K562 (cell line): ENCODE data around the gene CRCP. TPM values are rescaled to one million over a fixed set of nuclear protein-coding genes. Genes with fewer than 3 reads are reported as not detected.

Experiments used
- CBFB ChIP-seq: sonication (generic); formaldehyde crosslinking; IDR thresholded peaks from 2 replicates; pipeline ENCODE4 v1.4.0; 2020; ENCODE audit warnings: mild to moderate bottlenecking, missing genetic modification reagents
- EHMT2 ChIP-seq: fragments of 450-650 bp; IDR thresholded peaks from 2 replicates; pipeline ENCODE4 v1.6.1; 2018; ENCODE audit warnings: antibody characterized with exemption
- EP300 ChIP-seq: IDR thresholded peaks from 2 replicates; pipeline ENCODE4 v1.6.1; 2012; ENCODE audit warnings: low read length, improper control_type of control experiment
- L3MBTL2 ChIP-seq: fragments of 450-650 bp; IDR thresholded peaks from 2 replicates; pipeline ENCODE4 v1.6.1; 2016; ENCODE audit warnings: mild to moderate bottlenecking, moderate library complexity
- MAFF ChIP-seq: IDR thresholded peaks from 2 replicates; pipeline ENCODE4 v1.6.1; 2012; ENCODE audit warnings: low read length, improper control_type of control experiment
- MEIS2 ChIP-seq: fragments of 450-650 bp; IDR thresholded peaks from 2 replicates; pipeline ENCODE4 v1.6.1; 2014; ENCODE audit warnings: mild to moderate bottlenecking; ENCODE audit not compliant: partially characterized antibody
- MTA3 ChIP-seq: fragments of 450-650 bp; formaldehyde crosslinking; IDR thresholded peaks from 2 replicates; pipeline ENCODE4 v1.6.1; 2017; ENCODE audit warnings: mild to moderate bottlenecking, borderline replicate concordance
- MYNN ChIP-seq, 2 experiments: sonication (generic); formaldehyde crosslinking in 1 of 2; IDR thresholded peaks; 2 replicates each; pipeline versions ENCODE4 v1.5.0 to v1.6.1; 2016 to 2020; ENCODE audit warnings: antibody characterized with exemption in 1 of 2, missing genetic modification reagents in 1 of 2
- NFE2 ChIP-seq: IDR thresholded peaks from 2 replicates; pipeline ENCODE4 v1.6.1; 2014; ENCODE audit warnings: antibody characterized with exemption, low read depth
- NR2C1 ChIP-seq, 2 experiments: fragments of 450-650 bp; IDR thresholded peaks; 2 replicates each; pipeline ENCODE4 v1.6.1; 2017; ENCODE audit warnings: mild to moderate bottlenecking in 2 of 2, antibody characterized with exemption in 1 of 2, inconsistent platforms in 1 of 2, missing compliant biosample characterization in 1 of 2, missing genetic modification characterization in 1 of 2
- SMARCE1 ChIP-seq: fragments of 450-650 bp; IDR thresholded peaks from 2 replicates; pipeline ENCODE4 v1.7.1; 2016; ENCODE audit warnings: mild to moderate bottlenecking
- TCF3 ChIP-seq: sonication (generic); formaldehyde crosslinking; IDR thresholded peaks from 2 replicates; pipeline ENCODE4 v1.4.0; 2020; ENCODE audit warnings: mild to moderate bottlenecking, missing genetic modification reagents
- ZNF184 ChIP-seq: sonication (generic); formaldehyde crosslinking; IDR thresholded peaks from 2 replicates; pipeline ENCODE4 v1.5.0; 2020; ENCODE audit warnings: missing genetic modification reagents
- ZNF766 ChIP-seq: fragments of 200-800 bp; sonication (Bioruptor generic); conservative IDR thresholded peaks from 2 replicates; pipeline ENCODE4 v1.6.1; 2016; ENCODE audit warnings: missing genetic modification characterization, missing compliant biosample characterization
- polyA plus RNA-seq, 8 experiments: library from polyadenylated mRNA; depleted of rRNA in 4 of 8; stranded (reverse) in 5 of 8; unstranded in 3 of 8; fragments of >200 nt; fragmentation: Nextera tagmentation in 2 of 8; fragmentation: Illumina TruSeq in 1 of 8; extraction: Ambion mirVana in 2 of 8; extraction: Trizol in 1 of 8; gene quantifications; 2 replicates each; pipeline versions ENCODE4 v1.2.1 to v1.2.3, GENCODE V29; 2011 to 2014; ENCODE audit warnings: inconsistent platforms in 1 of 8, missing spikeins in 1 of 8
- total RNA-seq, 7 experiments: library from RNA; depleted of rRNA in 6 of 7; stranded (reverse); fragments of >200 nt in 6 of 7; fragmentation: Illumina TruSeq in 2 of 7; extraction: Trizol in 2 of 7; gene quantifications; 2 replicates each; pipeline versions ENCODE4 v1.2.1 to v1.2.3, GENCODE V29; 2011 to 2021; ENCODE audit warnings: low replicate concordance in 1 of 7
- TF ChIP-seq, protein P1 (sequence below): fragments of 450-650 bp; IDR thresholded peaks from 2 replicates; pipeline ENCODE4 v1.6.1; 2016
- TF ChIP-seq, protein P2 (sequence below): fragments of 450-650 bp; IDR thresholded peaks from 2 replicates; pipeline ENCODE4 v1.6.1; 2016; ENCODE audit warnings: mild to moderate bottlenecking, moderate library complexity
- TF ChIP-seq, protein P3 (sequence below): sonication (generic); IDR thresholded peaks from 2 replicates; pipeline ENCODE4 v1.6.1; 2016

CRCP gene
- total and polyA plus RNA-seq, 9 of the 15 experiments (the other 6 are each of a cell fraction or from before 2014, with no cell fraction given) = 22.1 to 58.3 (median 43.4) TPM

DNA sequence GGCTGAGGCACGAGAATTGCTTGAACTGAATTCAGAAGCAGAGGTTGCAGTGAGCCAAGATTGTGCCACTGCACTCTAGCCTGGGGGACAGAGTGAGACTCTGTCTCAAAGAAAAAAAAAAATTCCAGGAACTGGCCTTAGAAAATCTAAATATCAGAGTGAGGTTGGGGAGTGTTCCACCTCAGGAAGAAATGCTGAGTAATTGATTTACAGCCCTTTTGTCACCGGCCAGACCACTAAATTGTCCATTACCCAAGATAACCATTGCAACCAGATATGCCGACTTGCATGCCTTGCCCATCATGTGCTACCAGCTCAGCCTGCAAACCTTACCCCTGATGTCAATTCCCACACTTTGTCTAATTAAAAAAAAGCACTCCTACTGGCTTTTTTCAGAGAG is 42.4 kb downstream of the CRCP start (continued):
- TF ChIP-seq, protein P1, sequence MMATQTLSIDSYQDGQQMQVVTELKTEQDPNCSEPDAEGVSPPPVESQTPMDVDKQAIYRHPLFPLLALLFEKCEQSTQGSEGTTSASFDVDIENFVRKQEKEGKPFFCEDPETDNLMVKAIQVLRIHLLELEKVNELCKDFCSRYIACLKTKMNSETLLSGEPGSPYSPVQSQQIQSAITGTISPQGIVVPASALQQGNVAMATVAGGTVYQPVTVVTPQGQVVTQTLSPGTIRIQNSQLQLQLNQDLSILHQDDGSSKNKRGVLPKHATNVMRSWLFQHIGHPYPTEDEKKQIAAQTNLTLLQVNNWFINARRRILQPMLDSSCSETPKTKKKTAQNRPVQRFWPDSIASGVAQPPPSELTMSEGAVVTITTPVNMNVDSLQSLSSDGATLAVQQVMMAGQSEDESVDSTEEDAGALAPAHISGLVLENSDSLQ = peak; percentile 89
- TF ChIP-seq SMARCE1 = peak; percentile 32; the same call in 1 of the 2 replicates
- TF ChIP-seq, protein P2, sequence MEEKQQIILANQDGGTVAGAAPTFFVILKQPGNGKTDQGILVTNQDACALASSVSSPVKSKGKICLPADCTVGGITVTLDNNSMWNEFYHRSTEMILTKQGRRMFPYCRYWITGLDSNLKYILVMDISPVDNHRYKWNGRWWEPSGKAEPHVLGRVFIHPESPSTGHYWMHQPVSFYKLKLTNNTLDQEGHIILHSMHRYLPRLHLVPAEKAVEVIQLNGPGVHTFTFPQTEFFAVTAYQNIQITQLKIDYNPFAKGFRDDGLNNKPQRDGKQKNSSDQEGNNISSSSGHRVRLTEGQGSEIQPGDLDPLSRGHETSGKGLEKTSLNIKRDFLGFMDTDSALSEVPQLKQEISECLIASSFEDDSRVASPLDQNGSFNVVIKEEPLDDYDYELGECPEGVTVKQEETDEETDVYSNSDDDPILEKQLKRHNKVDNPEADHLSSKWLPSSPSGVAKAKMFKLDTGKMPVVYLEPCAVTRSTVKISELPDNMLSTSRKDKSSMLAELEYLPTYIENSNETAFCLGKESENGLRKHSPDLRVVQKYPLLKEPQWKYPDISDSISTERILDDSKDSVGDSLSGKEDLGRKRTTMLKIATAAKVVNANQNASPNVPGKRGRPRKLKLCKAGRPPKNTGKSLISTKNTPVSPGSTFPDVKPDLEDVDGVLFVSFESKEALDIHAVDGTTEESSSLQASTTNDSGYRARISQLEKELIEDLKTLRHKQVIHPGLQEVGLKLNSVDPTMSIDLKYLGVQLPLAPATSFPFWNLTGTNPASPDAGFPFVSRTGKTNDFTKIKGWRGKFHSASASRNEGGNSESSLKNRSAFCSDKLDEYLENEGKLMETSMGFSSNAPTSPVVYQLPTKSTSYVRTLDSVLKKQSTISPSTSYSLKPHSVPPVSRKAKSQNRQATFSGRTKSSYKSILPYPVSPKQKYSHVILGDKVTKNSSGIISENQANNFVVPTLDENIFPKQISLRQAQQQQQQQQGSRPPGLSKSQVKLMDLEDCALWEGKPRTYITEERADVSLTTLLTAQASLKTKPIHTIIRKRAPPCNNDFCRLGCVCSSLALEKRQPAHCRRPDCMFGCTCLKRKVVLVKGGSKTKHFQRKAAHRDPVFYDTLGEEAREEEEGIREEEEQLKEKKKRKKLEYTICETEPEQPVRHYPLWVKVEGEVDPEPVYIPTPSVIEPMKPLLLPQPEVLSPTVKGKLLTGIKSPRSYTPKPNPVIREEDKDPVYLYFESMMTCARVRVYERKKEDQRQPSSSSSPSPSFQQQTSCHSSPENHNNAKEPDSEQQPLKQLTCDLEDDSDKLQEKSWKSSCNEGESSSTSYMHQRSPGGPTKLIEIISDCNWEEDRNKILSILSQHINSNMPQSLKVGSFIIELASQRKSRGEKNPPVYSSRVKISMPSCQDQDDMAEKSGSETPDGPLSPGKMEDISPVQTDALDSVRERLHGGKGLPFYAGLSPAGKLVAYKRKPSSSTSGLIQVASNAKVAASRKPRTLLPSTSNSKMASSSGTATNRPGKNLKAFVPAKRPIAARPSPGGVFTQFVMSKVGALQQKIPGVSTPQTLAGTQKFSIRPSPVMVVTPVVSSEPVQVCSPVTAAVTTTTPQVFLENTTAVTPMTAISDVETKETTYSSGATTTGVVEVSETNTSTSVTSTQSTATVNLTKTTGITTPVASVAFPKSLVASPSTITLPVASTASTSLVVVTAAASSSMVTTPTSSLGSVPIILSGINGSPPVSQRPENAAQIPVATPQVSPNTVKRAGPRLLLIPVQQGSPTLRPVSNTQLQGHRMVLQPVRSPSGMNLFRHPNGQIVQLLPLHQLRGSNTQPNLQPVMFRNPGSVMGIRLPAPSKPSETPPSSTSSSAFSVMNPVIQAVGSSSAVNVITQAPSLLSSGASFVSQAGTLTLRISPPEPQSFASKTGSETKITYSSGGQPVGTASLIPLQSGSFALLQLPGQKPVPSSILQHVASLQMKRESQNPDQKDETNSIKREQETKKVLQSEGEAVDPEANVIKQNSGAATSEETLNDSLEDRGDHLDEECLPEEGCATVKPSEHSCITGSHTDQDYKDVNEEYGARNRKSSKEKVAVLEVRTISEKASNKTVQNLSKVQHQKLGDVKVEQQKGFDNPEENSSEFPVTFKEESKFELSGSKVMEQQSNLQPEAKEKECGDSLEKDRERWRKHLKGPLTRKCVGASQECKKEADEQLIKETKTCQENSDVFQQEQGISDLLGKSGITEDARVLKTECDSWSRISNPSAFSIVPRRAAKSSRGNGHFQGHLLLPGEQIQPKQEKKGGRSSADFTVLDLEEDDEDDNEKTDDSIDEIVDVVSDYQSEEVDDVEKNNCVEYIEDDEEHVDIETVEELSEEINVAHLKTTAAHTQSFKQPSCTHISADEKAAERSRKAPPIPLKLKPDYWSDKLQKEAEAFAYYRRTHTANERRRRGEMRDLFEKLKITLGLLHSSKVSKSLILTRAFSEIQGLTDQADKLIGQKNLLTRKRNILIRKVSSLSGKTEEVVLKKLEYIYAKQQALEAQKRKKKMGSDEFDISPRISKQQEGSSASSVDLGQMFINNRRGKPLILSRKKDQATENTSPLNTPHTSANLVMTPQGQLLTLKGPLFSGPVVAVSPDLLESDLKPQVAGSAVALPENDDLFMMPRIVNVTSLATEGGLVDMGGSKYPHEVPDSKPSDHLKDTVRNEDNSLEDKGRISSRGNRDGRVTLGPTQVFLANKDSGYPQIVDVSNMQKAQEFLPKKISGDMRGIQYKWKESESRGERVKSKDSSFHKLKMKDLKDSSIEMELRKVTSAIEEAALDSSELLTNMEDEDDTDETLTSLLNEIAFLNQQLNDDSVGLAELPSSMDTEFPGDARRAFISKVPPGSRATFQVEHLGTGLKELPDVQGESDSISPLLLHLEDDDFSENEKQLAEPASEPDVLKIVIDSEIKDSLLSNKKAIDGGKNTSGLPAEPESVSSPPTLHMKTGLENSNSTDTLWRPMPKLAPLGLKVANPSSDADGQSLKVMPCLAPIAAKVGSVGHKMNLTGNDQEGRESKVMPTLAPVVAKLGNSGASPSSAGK = peak; percentile 35
- TF ChIP-seq MEIS2 = peak; percentile 97
- 0 out of 2 replicates have a peak, but pooled peaks have one; percentile 11 for TF ChIP-seq EHMT2
- no peak for TF ChIP-seq CBFB
- TF ChIP-seq MYNN (IDR thresholded peaks at IDR 0.05) = no peak
- TF ChIP-seq MYNN (CRISPR knock-in tag; IDR thresholded peaks at IDR 0.05) = no peak
- TF ChIP-seq MTA3 = 0 out of 2 replicates have a peak, but pooled peaks have one; percentile 37
- TF ChIP-seq L3MBTL2 = peak; percentile 47; the same call in 1 of the 2 replicates
- TF ChIP-seq, protein P3, sequence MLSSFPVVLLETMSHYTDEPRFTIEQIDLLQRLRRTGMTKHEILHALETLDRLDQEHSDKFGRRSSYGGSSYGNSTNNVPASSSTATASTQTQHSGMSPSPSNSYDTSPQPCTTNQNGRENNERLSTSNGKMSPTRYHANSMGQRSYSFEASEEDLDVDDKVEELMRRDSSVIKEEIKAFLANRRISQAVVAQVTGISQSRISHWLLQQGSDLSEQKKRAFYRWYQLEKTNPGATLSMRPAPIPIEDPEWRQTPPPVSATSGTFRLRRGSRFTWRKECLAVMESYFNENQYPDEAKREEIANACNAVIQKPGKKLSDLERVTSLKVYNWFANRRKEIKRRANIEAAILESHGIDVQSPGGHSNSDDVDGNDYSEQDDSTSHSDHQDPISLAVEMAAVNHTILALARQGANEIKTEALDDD = no peak
- 0 out of 2 replicates have a peak, but pooled peaks have one; percentile 31 for TF ChIP-seq ZNF766
- no peak for TF ChIP-seq NR2C1 (IDR thresholded peaks at IDR 0.05)
- no peak for TF ChIP-seq NR2C1 (tag; IDR thresholded peaks at IDR 0.05)
- TF ChIP-seq NFE2 = peak; percentile 86
- peak; percentile 96 for TF ChIP-seq MAFF
- TF ChIP-seq ZNF184 = no peak
- peak; percentile 24; the same call in 1 of the 2 replicates for TF ChIP-seq TCF3 (CRISPR knock-in tag)
- peak; percentile 58 for TF ChIP-seq EP300
